ENCODE data around the gene ACADSB.

The ACADSB gene

GRCh38 chr10:123042708-123043408 is 34.1 kb downstream of the ACADSB start:
- DNase-seq (ENCODE audit: low read depth), result no peak

DNA sequence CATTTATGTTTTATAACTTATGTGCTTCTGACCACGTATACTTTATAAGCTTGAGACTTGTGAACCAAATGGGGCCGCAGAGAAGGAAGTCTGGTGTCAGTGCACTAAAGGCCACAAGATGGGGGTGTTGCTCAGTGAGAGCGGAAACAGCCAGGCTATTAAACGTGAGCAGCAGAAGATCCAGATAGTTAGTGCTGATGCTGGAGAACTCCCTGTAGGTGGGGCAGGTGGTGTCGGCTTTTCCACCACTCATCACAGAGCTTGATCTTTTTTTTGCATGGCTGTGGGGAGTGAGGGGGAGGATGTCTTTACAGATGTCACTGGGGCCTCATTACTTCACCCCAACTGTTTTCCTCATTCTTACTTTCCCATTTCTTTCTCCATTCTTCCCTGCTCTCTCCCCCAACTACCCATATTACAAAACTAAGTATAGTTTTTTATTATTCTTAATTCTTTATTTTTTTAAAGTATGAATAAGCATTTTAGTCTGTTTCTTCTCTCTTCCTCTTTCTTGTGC is 34.7 kb downstream of the ACADSB start:
- DNase-seq (ENCODE audit: low read depth), result no peak

DNA sequence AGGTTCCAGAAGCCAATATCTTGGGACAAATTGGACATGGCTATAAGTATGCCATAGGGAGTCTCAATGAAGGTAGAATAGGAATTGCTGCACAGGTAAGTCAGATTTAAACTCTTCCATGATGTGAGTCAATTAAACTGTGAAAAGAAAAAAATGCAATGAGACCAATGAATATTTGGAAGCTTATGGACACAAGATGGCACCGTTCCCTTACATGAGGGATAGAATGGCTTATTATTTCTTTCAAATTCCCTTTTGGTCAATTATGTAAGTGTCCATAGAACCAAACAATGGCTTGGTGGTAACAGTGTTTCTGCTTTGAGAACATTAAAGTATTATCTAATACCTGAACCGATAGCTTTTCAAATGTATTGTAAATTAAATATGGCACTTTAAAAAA is 35.6 kb downstream of the ACADSB start:
- DNase-seq (ENCODE audit: low read depth), result no peak

DNA sequence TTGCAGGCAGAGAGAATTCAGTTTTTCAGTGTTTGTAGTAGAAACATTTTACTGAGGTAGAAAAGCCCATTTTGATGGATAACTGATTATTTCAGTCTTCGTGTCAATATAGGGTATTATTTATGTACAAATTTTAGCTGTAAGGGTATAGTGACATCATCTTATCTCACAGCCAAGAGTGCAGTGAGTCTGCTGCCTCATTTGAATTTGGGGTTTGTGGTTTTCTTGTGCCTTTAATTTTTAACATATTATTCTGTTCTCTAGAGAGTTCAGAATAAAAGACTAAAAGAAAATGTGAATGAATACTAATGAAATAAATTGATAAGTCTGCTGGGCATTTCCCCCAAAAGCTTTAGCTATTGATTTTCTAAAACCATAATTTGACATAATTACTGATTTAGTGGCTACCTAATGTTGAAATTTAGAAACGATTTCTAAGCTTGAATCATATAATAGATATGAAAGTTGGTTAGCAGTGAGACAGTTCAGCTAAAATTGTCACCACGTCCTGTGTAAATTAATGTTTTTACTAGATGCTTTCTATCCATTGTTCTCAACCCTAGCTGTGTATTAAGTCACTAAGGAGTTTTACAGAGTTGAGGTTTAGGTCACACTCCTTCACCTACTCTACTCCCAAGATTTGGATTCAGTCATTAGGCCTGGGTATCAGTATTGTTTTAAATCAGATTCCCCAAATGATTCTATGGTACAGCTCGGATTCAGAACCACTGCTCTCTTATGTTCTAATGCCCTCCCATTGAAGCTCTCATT is 37.3 kb downstream of the ACADSB start:
- no peak for DNase-seq (ENCODE audit: low read depth)

DNA sequence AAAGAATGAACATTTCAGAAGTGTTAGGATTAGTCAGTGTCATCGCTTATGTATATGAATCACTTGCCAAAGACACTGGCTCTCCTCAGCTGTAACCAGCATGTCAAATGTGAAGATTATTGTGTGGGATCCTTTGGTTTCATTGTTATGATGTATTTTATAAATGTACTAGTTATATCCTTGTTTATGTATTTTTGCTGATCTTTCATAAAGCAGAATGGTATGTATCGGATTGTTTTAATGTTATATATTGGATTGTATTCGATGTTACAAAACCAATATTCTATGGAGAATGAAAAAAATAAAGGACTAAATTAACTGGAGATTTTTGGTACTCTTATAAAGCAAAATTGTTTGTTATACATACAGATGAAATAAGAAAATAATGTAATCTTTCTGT is 49.2 kb downstream of the ACADSB start:
- no peak for DNase-seq (ENCODE audit: low read depth)

GRCh38 chr10:123061865-123062264 is 53.1 kb downstream of the ACADSB start:
- DNase-seq (ENCODE audit: low read depth), result no peak

DNA sequence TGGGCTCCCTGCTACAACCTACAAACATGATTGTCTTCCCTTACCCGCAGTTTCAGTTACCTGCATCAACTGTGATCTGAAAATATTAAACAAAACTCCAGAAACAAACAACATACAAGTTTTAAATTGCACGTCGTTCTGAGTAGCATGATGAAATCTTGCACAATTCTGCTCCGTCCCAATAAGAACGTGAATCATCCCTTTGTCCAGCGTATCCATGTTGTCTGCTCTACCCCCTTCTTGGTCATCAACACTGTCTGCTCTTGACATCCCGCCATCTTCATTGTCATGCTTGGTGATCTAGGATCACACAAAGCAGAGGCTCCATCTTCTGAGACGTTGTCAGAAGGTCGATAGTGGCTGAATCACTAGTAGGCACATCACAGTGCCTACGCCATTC is 53.9 kb downstream of the ACADSB start:
- DNase-seq (ENCODE audit: low read depth), result no peak

DNA sequence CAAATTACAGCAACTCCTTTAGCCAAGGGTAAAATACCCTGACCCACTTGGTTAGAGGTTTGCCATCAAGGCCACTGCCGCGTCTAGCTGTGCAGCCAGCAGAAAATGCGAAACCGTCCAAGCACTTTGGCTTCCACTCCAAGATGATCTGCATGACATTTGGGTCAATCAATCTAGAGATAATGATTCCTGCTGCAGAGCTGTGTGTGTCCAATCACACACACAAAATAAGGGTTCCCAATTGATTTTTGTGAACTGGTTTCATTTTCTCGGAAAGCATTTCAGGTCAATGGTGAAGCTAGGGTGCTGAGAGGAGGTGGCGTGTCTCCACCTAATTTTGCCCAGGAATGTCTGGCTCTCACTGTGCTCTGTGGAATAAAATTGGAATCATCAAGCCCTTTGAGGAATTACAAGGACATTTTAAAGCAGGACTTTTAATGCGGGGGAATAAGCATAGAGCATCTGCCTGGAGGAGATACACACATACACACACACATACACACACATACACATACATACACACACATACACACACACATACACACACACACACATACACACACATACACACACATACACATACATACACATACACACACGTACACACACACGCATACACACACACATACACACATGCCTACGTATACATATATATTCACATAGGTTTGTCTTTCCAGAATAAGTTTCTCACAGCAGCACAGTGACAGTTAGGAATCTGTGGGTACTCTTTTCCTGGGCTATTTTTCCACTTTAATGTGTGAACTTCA is 59.5 kb downstream of the ACADSB start:
- no peak for DNase-seq (ENCODE audit: low read depth)

DNA sequence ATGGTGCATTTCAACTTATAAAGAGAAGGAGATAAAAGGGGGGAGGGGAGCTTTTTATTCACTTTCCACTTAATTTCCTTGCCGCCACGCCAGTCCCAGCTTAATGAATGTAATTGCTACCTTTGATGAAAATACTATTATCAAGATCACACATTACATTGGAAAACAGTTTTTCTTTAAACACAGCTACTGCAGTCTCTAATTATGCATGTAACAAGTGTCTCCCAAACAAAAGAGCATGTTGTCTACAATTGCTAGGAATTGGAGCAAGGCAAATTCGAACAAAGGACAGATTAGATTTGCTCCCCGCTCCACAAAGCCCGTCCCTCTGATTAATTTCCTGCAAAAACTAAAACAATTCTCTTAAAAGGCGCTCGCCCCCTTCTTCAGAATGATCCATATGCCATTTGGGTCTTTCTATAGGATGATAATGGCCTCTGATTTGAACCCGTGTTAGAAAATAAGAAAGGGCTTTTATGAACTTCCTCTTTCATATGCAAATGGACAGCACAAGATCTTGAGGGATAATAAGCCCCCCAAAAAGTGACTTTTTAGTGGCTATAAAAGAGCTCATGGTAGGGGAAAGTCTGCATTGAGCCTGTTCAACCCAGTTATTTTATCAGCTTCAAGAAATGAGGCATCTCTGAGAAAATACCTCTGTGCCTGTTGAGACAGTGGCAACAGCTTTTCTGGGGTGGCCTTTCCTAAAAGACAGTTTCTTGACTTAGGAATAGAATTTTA is 60.6 kb downstream of the ACADSB start:
- no peak for DNase-seq (ENCODE audit: low read depth)

DNA sequence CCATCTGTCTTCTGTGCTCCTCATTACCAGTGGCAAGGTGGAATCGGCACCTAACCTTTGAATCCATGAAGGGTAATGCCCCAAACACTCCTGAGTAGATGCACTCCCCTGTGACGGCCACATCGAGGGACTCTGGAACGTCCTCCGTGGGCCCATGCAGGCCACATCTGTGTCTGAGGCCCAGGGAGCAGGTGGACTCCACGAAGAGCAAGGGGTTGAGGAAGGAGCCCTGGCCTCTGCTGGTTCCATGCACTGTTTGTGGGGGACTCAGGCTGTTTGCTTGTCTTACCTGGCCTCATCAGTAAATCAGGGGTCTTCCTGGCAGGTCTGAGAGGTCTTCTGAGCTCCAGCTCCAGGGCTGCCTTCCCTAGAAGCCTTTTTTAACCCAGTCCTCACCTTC is 64.4 kb downstream of the ACADSB start:
- DNase-seq (ENCODE audit: low read depth), result no peak

DNA sequence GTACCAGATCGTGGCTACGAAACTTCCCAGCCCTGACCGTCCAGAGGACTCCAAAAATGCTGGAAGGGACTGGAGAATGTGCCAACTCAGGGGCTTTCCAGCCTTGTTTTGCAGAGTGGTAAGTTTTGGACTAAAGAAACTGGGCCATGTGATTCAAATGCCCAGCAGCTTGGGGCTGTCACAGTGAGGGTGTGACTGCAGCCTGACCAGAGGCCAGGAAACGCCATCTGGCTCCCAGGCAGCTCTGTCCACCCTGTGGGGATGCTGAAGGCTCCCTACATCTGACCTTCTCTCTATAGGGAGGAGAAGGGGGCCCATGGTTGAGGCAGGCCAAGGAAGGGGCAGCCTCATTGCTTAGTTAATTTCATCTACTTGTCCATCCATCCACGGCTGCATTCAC is 65.4 kb downstream of the ACADSB start:
- no peak for DNase-seq (ENCODE audit: low read depth)

GRCh38 chr10:123081896-123082295 is 73.1 kb downstream of the ACADSB start:
- DNase-seq (ENCODE audit: low read depth), result no peak

DNA sequence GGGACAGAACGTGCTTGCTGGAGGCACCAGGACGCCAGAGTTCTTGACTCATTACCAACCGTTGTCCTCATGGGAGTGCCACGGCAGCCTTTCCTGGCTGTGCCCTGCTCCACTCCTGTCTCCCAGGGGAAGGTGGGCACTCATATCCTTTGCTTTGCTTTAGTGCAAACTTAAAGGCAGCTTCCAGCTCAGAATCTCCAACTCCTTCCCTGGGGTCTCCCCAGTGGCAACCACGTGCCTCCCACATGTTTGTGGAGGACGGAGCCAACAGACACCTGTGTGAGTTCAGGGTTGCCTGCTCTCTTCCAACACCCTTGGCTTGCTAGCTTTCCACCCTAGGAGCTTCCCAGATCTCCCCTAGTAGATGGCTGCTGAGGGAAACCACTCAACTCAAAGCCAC is 75.0 kb downstream of the ACADSB start:
- DNase-seq (ENCODE audit: low read depth), result no peak

DNA sequence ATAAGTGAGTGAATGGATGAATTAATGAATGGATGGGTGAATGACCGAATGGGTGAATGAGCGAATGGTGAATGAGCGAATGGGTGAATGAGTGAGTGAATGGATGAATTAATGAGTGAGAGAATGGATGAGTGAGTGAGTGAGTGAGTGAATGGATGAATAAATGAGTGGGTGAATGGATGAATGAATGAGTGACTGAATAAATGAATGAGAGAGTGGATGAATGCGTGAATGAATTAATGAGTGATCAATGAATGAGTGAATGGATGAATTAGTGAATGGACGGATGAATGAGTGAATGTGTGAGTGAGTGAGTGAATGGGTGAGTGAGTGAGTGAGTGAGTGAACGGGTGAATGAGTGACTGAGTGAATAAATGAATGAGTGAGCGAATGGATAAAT is 77.5 kb downstream of the ACADSB start:
- no peak for DNase-seq (ENCODE audit: low read depth)

DNA sequence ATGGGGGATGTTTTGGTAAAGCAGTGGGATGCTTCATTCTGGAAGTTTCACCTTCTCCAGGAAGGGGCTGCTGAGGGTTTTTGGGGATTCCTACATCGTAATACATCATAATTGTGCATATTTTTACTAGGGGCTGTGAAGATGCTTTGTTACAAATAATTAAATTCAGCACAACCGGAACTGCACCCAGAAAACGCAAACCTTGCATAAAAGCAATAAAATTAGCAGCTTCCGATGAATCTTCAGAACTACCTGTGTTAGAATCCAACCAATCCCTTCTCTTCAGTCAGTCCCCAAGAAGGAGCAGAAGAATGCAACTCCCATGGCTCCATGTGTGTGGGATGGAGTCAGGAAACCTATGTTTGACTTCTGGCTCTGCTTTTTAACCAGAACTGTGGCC is 78.5 kb downstream of the ACADSB start:
- no peak for DNase-seq (ENCODE audit: low read depth)

GRCh38 chr10:123087786-123088185 is 79.0 kb downstream of the ACADSB start:
- no peak for DNase-seq (ENCODE audit: low read depth)

DNA sequence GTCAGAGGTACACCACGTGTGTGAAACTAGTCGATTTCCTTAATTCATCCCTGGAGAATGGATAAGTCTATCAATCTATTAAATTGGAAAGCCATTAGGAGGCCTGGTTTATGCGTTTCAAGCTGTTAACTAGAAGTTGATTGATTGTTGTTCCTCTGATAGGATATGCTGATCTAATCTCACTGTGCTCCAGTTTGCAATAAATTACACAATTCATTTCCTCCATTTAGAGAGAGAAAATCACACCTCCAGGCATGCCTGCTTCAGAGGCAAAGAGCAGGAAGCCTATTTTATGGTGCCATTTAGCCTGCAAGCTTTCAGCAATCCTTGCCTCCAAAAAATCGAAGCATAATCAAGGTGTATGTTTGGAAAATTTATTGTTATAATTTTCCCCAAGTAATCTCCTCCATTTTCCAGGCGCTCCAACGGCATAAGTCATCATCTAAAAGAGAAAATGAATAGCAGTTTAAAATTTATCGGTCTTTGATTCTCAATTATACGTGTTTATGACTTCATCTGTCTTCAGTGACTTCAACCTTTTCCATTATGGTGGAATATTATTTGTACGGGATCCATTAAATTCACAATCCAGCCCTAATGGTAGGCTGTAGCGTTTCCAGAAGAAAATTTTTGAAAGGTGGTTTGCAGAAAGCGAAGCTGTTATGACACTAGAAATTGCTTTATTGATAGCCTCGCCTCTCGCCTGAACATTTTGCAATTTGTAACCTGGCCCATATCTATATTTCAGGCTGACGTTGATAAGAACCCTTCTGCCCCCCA is 84.0 kb downstream of the ACADSB start:
- no peak for DNase-seq (ENCODE audit: low read depth)

GRCh38 chr10:123093489-123093888 is 84.7 kb downstream of the ACADSB start:
- DNase-seq (ENCODE audit: low read depth), result no peak

GRCh38 chr10:123096452-123096851 is 87.6 kb downstream of the ACADSB start:
- no peak for DNase-seq (ENCODE audit: low read depth)

DNA sequence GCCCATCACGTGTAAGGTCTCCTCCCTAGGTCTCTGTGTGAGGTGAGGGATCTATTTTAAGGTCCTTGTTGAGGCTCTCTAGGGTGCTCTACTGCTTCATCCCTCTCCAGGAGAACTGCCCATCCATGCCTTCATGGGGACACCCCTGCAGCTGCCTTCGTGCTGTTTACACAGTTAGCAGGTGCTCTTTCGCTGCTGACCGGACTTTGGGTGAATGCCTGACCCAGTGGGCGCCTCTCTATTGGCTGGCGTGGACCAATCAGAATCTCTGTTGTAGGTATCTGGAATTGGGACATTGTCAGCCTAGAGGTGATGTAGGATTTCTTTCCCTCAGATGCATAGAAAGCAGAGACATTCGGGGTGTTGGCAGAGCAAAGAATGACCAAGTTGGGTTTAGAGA is 88.2 kb downstream of the ACADSB start:
- no peak for DNase-seq (ENCODE audit: low read depth)

DNA sequence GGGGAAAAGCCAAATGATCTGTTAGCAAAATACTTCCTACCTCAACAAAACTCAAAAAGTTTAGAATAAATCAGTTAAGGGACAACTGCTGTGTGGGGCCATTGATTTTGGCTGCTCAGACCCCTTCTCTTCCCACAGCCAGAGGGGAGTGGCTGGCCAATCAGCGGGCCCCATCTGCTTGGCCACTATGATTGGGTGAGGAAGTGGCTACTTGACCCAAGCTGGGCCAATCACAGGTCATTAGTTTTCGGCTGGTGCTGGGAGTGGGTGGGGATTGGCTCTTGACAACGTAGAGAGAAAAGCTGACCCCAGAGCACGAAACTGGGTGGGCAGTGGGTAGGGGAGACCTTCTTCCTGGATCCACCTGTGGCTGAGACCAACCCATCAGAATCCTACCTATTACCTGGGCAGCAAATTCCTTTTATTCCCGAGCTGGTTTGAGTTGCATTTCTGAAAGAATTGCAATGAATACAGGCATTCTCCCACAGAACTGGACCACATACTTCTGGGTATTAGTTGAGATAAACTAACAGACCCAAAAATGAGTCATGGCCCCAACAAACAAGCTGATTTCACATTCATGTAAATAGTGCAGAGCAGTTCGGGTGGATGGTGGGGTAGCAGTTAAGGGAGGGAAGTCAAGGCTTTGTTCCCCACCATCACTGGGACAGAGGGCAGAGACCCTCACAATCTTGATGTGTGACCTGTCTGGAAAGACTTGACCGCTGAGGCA is 91.4 kb downstream of the ACADSB start:
- no peak for DNase-seq (ENCODE audit: low read depth)
